ENCODE results near the gene STOML2.

GRCh38 chr9:35056571-35057270 is 46.2 kb downstream of the STOML2 start:
- TF ChIP-seq CTCF (IDR thresholded peaks at IDR 0.05), result no peak
- no peak for TF ChIP-seq POLR2A (IDR thresholded peaks at IDR 0.05)
